ENCODE measurements around the gene ANO10. TPM values are rescaled to one million over a fixed set of nuclear protein-coding genes. Genes with fewer than 3 reads are reported as not detected.

ANO10 gene
- total and polyA plus RNA-seq, 8 donors: 3.6 to 202 (median 12.5) TPM

GRCh38 chr3:43400167-43400566 is 221.6 kb downstream of the ANO10 start:
- no peaks in the 10 kb centered on the region for H3K36me3 ChIP-seq
- H3K9me3 ChIP-seq: no peaks in the 10 kb centered on the region
- no peaks in the 10 kb centered on the region for H3K4me1 ChIP-seq
- no peak for TF ChIP-seq CTCF (IDR thresholded peaks at IDR 0.05)
- TF ChIP-seq EP300 (IDR thresholded peaks at IDR 0.05): no peak
- TF ChIP-seq POLR2AphosphoS5 (IDR thresholded peaks at IDR 0.05): no peak
- intact Hi-C loops (cut with DNase I; ENCODE audit: low total_unique reads): no loop called here
- 27 to 77% (median 62%) methylated on average over 1 of the region's 1 CpG for WGBS, 5 donors
- H3K27me3 ChIP-seq: no peaks in the 10 kb centered on the region
- peak in 1 of 2 donors; percentile 33 for DNase-seq
- H3K27ac ChIP-seq: no peak overlapping the region
- no peak overlapping the region for H3K4me3 ChIP-seq

- peaks cover 0 to 5% (median 0%) of the 10 kb centered on the region in 4 donors for H3K4me1 ChIP-seq
- H3K4me3 ChIP-seq: no peak overlapping the region
- H3K27ac ChIP-seq: no peak overlapping the region
- DNase-seq: no peak
- H3K27me3 ChIP-seq: no peaks in the 10 kb centered on the region
- no peaks in the 10 kb centered on the region for H3K36me3 ChIP-seq
- intact Hi-C loops (cut with DNase I; ENCODE audit: low total_unique reads): no loop called here
- no peak for TF ChIP-seq CTCF (IDR thresholded peaks at IDR 0.05)
- no peak for TF ChIP-seq POLR2A (IDR thresholded peaks at IDR 0.05)
- no peak for TF ChIP-seq EP300 (IDR thresholded peaks at IDR 0.05)
- TF ChIP-seq POLR2AphosphoS5 (IDR thresholded peaks at IDR 0.05): no peak
- no peaks in the 10 kb centered on the region for H3K9me3 ChIP-seq
- 82 to 91% (median 86%) methylated on average over 6 of the region's 6 CpGs for WGBS, 5 donors
Measured at GRCh38 chr3:43399034-43399433, 222.8 kb downstream of the ANO10 start.

- peak in 1 of 2 donors; percentile 69 for DNase-seq
- Histone ChIP-seq H3K27me3 (no peaks in the 10 kb centered on the region), H3K27ac (peak overlapping the region in 4 of 5 donors; percentile 3 to 52 (median 25)), H3K4me3 (no peak overlapping the region), H3K9me3 (no peaks in the 10 kb centered on the region), H3K36me3 (no peaks in the 10 kb centered on the region), H3K4me1 (peaks cover 7 to 20% (median 13%) of the 10 kb centered on the region in 4 donors)
- WGBS, 5 donors: 28 to 44% (median 38%) methylated on average over 2 of the region's 2 CpGs
- intact Hi-C loops (cut with DNase I; ENCODE audit: low total_unique reads): no loop called here
- TF ChIP-seq EP300 (IDR thresholded peaks at IDR 0.05): no peak
- no peak for TF ChIP-seq POLR2A (IDR thresholded peaks at IDR 0.05)
- TF ChIP-seq CTCF (IDR thresholded peaks at IDR 0.05): no peak
- TF ChIP-seq POLR2AphosphoS5 (IDR thresholded peaks at IDR 0.05): peak in 2 of 3 donors; percentile 43 to 54
Measured at GRCh38 chr3:43394041-43394554, 227.7 kb downstream of the ANO10 start.

GRCh38 chr3:43391621-43392020 is 230.2 kb downstream of the ANO10 start:
- TF ChIP-seq POLR2A (IDR thresholded peaks at IDR 0.05) (no peak), CTCF (IDR thresholded peaks at IDR 0.05) (no peak)
- peaks cover 7 to 28% (median 19%) of the 10 kb centered on the region in 4 donors for H3K4me1 ChIP-seq
- H3K36me3 ChIP-seq: no peaks in the 10 kb centered on the region
- no peaks in the 10 kb centered on the region for H3K27me3 ChIP-seq
- no peak for DNase-seq
- H3K4me3 ChIP-seq: no peak overlapping the region
- WGBS, 5 donors: 40 to 100% (median 92%) methylated on average over 1 of the region's 1 CpG
- H3K9me3 ChIP-seq: no peaks in the 10 kb centered on the region
- intact Hi-C loops (cut with DNase I; ENCODE audit: low total_unique reads): no loop called here
- H3K27ac ChIP-seq: peak overlapping the region in 2 of 5 donors; percentile 37 to 38

Data from stomach (tissue), 9 donors.